Kidney capillary endothelial cell (primary cell): ENCODE data around the gene CLEC4M.
"Not testable (repeated sequence)": the region's sequence is repeated elsewhere in the genome, so short reads cannot be mapped to it uniquely, and the experiment has no call there.

ENCODE experiments used
- DNase-seq: peaks from one replicate; pipeline ENCODE4 v3.0.0-alpha.2; 2018; ENCODE audit warnings: low spot score

Gene CLEC4M

DNA sequence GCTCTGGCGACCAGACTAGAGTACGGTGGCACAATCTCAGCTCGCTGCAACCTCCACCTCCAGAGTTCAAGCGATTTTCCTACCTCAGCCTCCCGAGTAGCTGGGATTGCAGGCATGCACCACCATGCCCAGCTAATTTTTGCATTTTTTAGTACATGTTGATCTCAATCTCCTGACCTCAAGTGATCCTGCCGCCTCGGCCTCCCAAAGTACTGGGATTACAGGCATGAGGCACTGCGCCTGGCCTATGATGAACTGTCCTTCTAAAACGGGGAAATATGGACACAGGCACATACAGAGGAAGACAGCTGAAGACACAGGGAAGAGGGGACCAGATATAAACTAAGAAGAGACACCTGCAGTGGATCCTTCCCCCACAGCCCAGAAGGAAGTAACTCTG lies 12.7 kb downstream of the CLEC4M start:
- no peak for DNase-seq

DNA sequence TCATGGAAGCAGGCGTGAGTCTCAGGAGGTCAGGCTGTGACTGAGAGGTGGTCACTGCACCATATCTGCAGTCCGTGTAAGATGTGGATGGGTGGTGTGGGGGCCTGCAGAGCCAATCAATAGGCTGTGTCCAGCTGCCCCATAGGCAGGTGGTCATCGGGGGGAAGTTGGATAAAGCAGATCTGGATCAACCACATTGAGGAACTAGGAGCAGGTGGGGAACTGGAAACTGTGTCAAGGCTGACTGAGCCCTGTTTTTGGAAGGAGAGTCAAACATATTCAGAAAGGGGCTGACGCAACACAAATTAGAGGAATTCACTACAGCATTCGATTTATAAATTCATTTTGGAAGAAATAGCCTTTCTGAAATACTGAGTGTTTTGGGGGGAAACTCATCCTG lies 15.0 kb downstream of the CLEC4M start:
- DNase-seq = no peak

DNA sequence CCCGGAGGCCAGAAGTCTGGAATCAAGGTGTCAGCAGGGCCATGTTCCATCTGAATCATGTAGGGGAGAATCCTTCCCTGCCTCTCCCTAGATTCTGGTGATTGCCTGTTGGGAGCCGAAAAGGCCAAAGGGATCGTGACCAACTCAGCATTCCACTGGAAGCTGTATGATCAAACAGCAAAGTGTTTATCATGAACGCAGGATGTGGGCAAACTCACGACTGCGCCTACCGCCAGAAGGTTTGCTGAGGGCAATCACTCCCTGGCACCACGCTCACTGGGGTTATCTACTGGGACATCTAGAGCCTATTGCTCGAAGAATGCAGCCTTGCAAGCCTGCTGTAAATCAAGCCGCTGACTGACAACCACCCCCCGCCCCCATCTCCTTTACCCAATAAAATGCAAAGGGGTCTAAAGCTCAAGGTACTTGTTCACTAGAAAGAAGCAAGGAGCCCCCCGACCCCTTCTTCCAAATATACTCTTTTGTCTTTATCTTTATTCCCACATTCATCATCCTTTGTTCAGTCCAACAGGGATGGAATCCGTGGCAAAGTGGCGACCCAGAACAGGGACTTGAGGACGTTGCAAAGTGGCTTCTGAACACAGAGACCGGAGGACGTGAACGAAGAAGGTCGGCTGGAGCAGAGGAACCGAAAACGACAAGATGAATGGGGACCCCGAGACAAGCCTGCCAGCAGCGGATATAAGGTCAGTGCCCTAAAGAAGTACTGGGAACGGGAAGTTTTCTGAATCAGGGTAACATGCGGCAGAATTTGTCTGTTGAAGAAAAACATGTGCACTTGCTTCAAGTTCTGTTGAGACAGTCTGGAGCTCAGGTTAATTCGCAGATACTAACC lies 16.8 kb downstream of the CLEC4M start:
- no peak for DNase-seq

DNA sequence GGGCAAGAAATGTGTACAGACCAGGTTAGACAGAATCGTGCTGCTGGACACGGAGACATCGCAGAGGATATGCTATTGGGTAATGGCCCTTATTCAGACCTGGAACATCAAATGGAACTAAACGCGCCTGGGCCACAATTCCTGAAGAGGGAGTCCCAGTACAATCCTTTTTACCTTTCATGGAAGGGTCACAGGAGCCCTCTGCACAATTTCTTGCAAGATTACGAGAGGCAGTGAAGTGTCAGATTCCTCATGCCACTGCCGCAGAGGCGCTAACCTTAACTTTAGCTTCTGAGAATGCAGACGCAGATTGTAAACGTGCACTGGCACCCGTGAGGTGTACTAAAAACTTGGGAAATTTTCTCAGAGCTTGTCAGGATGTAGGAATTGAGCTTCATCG lies 18.1 kb downstream of the CLEC4M start:
- DNase-seq = no peak

DNA sequence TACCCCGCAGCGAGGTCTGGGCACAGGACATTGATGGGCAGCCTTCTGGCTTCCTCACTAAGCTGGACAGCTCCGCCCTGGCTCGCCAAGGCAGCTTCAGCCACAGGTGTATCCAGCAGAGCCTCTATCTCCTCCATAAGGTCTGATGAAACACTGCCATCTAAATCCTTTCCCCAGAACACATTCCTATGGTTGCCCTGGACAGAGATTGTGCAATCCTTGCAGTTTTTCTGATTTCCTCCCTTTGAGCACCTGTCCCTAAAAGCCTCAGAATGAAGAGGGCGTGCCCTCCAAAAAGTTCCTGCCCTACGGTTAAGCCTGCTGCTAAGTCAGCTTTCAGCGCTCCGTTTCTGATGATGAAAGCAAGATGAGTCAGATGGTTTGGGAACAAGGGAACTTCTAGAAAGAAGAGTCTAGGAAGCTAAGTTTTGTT lies 21.0 kb downstream of the CLEC4M start:
- no peak for DNase-seq

DNA sequence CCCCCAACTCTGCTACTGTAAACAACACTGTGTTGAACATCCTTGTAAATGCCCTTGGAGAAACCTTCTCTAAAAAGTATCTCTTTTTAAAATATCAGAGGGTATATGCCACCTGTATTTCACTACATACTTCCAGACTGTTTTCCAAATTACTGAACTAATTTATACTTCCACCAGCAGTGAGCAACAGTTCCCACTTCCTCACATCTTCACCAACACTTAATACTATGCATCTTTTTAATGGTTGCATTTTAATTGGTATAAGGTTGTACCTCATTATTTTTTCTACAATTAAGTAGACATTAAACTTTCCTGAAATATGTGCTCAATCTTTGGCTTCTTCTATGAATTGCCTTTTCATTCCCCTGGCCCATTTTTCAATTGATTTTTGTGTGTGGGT lies 21.8 kb downstream of the CLEC4M start:
- no peak for DNase-seq

DNA sequence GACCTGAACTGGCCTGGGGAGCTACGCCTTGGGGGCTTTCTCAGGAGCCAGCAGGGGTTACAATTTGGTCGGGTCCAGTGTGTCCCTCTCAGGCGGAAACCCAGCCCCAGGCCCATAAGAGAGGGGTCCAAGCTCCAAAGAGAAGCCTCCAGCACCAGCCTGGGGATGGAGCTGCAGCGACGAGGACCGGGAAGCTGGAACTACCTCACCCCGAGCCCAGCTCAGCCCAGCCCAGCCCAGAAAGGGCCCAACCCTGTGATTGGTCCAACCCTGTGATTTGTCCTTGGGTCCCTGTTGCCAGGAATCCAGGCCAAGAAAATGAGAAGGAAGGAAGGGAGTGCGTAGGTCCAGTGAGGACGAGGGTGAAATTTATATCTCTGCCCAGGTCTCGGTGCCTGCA lies 24.1 kb downstream of the CLEC4M start:
- DNase-seq = no peak

DNA sequence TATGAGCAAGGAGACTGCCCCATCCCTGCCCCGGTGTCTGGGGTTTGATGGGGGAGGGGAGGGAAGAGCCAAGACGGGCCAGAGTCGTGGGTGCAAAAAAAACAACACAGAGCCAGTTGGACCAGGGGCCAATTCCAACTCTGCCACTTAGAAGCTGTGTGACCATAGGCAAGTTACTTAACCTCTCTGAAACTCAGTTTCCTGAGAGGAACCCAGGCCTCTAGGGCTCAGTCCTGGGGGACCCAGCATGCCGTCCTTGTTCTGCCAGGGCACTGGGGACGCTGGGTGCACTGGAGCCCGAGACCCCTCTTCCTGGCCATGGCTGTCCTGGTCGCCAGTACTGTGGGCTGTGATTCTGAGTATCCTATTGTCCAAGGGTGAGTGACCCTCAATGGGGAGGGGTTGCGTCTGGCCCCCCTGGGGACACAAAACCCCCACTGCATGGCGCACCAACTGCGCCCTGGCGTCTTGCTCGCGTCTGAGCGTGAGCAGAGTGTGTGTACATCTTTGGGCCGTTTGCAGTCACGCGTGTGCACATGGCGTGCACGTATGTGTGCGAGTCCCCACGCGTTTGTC lies 24.6 kb downstream of the CLEC4M start:
- no peak for DNase-seq

DNA sequence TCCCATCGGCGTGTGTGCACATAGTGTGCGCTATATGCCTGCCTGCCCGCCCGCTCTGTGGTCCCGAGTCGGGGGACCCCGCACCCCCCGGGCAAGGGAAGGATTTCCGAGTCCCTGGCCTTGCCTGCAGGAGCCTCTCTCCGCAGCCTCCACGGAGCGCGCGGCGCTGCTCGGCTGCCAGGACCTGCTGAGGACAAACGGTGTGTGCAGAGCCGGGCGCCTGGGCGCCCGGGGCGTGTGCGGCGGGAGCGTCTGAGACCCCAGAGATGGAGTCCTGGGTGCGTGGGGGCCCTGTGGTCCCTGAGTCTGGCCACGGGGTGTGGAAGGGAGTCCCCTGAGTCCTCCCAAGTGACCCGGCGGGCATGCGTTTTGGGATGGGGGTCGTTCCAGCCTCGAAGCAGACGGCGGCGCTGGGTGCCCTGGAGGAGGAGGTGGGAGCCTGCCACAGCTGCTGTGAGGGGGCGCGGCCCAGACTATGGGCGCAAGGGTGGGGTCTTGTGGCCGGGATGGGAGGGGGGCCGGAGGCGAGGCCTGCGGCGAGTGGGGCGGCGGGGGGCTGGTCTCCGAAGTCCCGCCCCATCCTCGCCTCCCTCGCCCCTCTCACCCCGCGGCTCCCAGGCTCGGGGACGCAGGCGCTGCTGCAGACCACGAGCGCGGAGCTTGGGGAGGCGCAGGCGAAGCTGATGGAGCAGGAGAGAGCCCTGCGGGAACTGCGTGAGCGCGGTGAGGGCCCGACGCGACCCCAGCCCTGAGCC lies 25.3 kb downstream of the CLEC4M start:
- no peak for DNase-seq

DNA sequence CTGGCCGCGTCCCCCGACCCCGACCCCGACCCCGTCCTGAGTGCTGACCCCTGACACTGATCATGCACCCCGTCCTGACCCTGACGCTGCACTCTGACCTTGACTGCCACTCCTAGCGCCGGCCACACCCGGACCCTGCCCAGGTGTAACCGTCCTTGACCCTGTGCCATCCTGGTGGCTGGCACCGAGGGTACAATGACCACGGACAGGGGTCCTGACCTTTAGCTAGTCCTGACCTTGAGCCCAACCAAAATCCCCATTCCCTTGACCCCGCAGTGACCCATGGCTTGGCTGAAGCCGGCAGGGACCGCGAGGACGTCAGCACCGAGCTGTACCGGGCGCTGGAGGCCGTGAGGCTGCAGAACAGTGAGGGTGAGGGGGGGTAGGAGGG lies 25.9 kb downstream of the CLEC4M start:
- DNase-seq = no peak

DNA sequence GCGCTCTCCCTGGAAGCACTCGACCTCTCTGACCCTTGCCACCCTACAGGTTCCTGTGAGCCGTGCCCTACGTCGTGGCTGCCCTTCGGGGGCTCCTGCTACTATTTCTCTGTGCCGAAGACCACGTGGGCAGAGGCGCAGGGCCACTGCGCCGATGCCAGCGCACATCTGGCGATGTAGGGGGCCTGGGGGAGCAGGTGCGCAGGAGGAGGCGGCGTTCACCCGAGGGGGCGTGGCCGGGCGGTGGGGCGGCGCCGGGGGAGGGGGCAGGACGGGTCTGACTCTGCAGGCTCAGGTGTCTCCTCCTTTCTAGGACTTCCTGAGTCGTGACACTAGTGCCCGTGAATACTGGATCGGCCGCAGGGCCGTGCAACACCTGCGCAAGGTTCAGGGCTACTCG lies 26.4 kb downstream of the CLEC4M start:
- DNase-seq = no peak

DNA sequence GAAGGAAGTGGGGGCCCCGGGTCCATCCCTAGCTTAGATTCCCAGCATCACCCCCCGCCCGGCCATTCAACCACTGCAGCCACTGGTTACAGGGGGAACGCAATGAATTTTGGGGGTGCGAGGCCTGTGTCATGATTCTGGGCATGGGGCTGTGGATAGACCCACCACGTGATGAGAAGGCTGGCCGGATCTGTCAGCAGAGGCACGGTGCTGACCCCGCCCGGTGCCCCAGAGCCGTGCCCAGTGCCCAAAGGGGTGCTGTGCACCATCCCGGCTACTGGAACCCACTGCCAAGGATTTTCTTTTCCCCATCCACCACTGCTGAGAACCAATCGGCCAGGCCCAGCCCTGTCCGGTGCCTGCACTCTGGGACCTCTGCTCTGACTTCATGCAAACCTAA lies 27.4 kb downstream of the CLEC4M start:
- no peak for DNase-seq

DNA sequence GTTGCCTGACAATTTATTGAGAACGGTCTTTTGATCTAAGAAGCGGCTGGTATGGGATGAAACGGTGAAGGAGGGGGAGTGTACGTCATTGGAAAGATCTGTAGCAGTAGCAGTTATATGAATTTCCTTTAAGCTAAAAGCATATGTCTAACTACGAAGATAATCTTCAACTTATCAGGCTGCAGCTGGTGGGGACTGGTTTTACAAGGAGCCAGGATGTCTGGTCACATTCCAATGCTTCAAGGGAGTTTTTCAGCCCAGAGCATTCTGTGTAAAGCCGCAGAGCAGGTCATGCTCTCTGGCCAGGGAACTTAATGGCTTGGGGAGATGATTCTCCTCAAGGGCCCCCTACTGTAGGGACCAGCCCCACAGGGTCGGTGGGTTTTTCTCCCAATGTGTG lies 29.2 kb downstream of the CLEC4M start:
- DNase-seq = no peak

DNA sequence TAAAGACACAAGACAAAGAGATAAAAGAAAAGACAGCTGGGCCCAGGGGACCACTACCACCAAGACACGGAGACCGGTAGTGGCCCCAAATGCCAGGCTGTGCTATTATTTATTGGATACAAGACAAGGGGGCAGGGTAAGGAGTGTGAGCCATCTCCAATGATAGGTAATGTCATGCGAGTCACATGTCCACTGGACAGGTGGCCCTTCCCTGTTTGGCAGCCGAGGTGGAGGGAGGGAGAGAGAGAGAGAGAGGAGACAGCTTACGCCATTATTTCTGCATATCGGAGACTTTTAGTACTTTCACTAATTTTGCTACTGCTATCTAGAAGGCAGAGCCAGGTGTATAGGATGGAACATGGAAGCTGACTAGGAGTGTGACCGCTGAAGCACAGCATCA lies 29.7 kb downstream of the CLEC4M start:
- DNase-seq = not testable (repeated sequence)

DNA sequence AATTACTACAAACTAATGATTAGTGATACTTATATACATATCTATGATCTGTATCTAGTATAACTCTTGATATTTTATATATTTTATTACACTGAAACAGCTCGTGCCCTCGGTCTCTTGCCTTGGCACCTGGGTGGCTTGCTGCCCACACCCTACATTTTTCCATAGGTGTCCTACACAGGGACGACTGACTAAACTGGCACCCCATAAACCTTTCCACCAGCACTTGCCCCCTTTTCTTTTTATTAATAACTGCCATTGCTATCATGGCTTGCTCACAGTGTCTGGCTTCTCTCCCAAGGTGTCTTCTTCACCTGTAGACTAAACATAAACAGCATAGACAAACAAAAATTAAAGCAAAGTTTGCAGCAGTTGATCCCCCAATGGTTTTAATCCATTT lies 30.4 kb downstream of the CLEC4M start:
- no peak for DNase-seq

DNA sequence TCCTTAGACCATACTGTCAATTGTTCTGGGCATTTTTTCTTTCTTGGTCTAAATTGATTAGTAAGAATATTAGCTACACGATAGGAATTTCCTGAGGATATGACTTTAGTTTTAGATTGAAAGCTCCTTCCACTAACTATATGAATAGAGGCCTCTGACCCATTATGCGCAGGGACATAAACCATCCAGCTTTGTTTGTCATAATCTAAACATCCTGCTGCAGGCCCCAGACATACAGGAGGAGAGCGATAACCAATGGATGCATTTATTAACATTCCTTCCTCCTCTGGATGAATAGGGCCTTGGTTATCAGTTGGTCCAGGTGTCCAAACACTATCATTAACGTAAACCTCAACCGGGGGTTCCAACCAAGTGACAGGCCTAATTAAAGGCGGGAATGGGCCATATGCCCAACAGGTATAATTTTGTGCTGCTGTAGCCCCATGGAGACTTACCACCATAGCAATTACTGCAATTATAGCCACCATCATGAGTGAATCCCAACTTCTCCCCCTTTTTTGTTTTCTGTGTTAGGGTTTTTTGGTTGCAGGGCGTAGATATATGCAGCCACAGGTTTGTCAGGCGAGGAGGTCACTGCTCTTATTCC lies 32.6 kb downstream of the CLEC4M start:
- DNase-seq = peak; percentile 91

DNA sequence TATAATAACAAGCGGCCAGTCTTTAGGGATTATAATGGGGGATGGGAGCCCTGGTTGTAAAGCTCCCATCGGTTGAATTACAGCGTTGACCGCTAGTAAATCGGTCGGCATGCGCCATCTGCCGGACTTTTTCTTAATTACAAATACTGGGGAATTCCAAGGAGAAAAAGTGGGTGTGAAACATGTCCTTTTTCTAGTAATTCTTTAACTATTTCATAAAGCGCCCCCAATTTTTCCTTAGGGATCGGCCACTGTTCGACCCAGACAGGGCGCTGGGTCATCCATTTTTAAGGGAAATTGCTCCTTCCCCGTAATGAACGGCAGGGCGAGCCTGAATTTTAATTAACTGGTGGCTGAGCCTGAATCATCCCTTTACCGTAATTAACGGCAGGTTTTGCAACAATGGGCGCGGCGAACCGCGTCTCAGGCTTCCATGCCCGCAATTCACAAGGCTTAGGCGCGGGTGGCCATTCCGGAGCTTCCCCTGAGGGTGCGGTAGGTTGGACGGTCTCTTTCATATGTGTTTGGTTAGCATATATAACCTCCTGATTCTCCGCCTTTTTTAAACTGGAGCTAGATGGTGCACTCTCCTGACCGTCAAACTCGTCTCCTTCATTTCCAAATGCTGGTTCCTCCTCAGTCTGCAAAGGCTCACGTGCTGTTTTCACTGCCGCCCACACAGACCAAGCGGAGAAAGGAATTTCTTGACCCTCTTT lies 36.8 kb downstream of the CLEC4M start:
- peak; percentile 67 for DNase-seq

DNA sequence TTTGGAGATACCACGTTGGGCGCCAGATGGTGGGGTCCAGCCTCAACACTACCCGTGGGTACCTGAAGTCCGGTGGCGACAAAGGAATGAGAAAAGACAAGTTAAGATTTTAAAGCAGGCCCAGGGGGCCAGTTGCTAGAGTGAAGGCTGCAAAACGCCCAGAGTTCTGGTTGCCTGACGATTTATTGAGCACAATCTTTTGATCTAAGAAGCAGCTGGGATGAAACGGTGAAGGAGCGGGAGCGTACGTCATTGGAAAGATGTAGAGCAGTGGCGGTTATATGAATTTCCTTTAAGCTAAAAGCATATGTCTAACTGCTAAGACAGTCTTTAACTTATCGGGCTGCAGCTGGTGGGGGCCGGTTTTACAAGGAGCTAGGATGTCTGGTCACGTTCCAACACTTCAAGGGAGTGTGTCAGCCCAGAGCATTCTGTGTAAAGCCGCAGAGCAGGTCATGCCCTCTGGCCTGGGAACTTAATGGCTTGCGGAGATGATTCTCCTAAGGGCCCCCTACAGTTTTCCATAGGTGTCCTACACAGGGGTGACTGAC lies 38.1 kb downstream of the CLEC4M start:
- no peak for DNase-seq

DNA sequence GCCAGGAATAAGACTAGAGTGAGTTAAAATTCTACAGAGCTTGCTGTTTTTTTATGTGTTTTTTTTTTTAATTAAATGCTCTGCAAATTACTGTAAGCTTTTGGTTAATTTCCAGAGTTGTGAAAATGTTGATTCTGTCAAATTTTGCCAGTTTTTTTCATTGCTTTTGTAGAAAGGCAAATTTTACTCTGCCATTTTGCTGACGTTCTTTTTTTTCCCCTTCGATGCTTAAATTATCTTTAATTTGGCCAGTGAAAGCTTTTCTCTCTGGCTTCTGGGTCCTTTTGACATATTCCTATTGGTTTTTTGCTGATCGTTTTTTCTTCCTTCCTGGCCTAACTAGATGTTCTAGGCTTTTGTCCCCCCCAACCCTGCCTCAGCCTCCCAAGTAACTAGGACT lies 43.2 kb downstream of the CLEC4M start:
- no peak for DNase-seq

DNA sequence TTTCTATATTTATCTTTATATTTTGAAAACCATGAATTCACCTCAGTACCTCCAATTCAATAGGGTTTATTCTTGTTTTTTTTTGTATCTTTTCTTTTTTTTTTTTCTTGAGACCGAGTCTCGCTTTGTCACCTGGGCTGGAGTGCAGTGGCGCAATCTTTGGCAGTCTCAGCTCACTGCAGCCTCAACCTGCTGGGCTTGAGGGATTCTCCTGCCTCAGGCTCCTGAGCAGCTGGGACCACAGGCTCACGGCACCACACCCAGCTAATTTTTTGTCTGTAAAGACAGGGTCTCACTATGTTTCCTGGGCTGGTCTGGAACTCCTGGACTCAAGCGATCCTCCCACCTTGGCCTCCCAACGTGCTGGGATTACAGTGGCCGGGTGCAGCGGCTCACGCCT lies 43.8 kb downstream of the CLEC4M start:
- DNase-seq = no peak

DNA sequence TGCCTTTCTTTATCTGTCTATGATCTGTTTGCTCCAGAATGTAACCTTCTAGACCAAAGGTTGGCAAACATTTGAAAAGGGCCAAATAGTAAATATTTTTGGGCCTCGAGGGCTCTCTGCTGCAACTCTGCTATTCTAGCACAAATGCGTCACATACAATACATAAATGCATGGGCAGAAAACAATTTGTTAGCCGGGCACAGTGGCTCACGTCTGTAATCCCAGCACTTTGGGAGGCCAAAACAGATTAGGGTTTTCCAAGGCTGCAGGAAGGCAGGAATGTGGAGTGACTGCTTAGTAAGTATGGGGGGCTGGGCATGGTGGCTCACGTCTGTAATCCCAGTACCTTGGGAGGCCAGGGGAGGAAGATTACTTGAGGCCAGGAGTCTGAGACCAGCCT lies 45.1 kb downstream of the CLEC4M start:
- DNase-seq = no peak

DNA sequence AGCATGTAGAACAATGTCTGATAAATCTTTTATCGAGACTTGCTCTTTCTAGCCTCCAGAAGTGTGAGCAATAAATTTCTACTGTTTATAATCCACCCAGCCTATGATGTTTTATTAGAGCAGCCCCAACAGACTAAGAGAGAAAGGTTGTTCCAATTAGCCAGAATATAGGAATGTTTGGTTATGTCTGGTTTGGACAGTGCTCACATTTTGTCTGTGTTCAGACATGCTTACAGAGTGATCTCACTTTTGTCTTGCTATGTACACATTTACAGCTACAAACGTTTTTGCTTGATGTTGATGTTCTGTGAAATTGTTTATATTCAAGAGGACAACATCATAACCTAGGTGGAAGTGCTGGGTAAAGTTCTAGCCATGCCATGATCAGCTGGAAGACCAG lies 48.9 kb downstream of the CLEC4M start:
- DNase-seq = no peak
